K562 (cell line): Measurements from ENCODE around the gene RTBDN. TPM values are rescaled to one million over a fixed set of nuclear protein-coding genes. Genes with fewer than 3 reads are reported as not detected.
A peak's percentile ranks its signal among the peaks of the same experiment; 100 is the strongest.

ENCODE experiments used
- ATAC-seq: fragments of 200-7000 bp; cut with Tn5 transposase; 3 replicates; pipeline ENCODE4 v1.9.1; 2020; ENCODE audit warnings: moderate library complexity
- BruUV-seq: library from RNA; stranded (reverse); fragments of 400-500 nt; replicated peaks from 2 replicates; lab custom pipeline; 2021; lab: Mats Ljungman, UMichigan
- CTCF ChIA-PET: fragments of 300-600 bp; formaldehyde crosslinking; extraction: SDS; loops from one replicate; lab custom pipeline; 2021; ENCODE audit warnings: low intra/inter-chr PET ratio; lab: Yijun Ruan, JAX
- POLR2A ChIA-PET: fragments of 300-600, 350-650 bp; sonication (Branson Sonifier 250); formaldehyde crosslinking; extraction: SDS; loops from one replicate; lab custom pipeline; 2021; ENCODE audit warnings: antibody characterized with exemption, inconsistent platforms; lab: Yijun Ruan, JAX
- DNase-seq, 4 experiments: peaks; one replicate each; pipeline versions ENCODE4 v3.0.0 to v3.0.0-alpha.2; 2011 to 2018; ENCODE audit warnings: low spot score in 3 of 4, mixed read lengths in 3 of 4; ENCODE audit errors: extremely low read depth in 1 of 4
- FAIRE-seq: peaks from 2 replicates; lab custom pipeline; 2011; peaks lifted over from hg19 to GRCh38; lab: Jason Lieb, UNC
- H2AFZ ChIP-seq: 2 replicates; pipeline ENCODE4 v1.6.0; 2011; ENCODE audit warnings: low read depth, low read length, control low read depth, inconsistent platforms
- H3K27ac ChIP-seq: fragments of 200-600 bp; 3 replicates; pipeline ENCODE4 v1.8.0; 2011; ENCODE audit warnings: low read depth, mild to moderate bottlenecking, control low read depth, inconsistent platforms, low read length, moderate library complexity, mixed read lengths; ENCODE audit errors: extremely low read depth
- H3K27me3 ChIP-seq, 2 experiments: fragments of 300-600 bp in 1 of 2; 2 replicates in 1 of 2; 3 replicates in 1 of 2; pipeline versions ENCODE4 v1.6.0 to v1.8.0; 2011; ENCODE audit warnings: inconsistent platforms in 2 of 2, low read length in 2 of 2, mild to moderate bottlenecking in 1 of 2, mixed read lengths in 1 of 2, moderate library complexity in 1 of 2; ENCODE audit not compliant: control insufficient read depth in 2 of 2, insufficient read depth in 2 of 2
- H3K36me3 ChIP-seq: fragments of 300-600 bp; 3 replicates; pipeline ENCODE4 v1.8.0; 2011; ENCODE audit warnings: mild to moderate bottlenecking, low read length, inconsistent platforms; ENCODE audit not compliant: control insufficient read depth, insufficient read depth
- H3K4me1 ChIP-seq, 2 experiments: fragments of 200-600 bp in 1 of 2; replicated peaks in 1 of 2; 2 replicates in 1 of 2; 3 replicates in 1 of 2; pipeline versions ENCODE4 v1.5.1 to v1.8.0; 2011; ENCODE audit warnings: inconsistent platforms in 2 of 2, low read length in 2 of 2, mild to moderate bottlenecking in 1 of 2, mixed read lengths in 1 of 2, moderate library complexity in 1 of 2; ENCODE audit not compliant: control insufficient read depth in 2 of 2, insufficient read depth in 2 of 2
- H3K4me2 ChIP-seq: 2 replicates; pipeline ENCODE4 v1.6.1; 2011; ENCODE audit warnings: low read length, control low read depth, inconsistent platforms, mixed read lengths; ENCODE audit not compliant: insufficient read depth
- H3K4me3 ChIP-seq: fragments of 200-600 bp; sonication (generic), shearing (Covaris generic); 2 replicates; pipeline ENCODE4 v1.5.1; 2016; ENCODE audit warnings: control low read depth, inconsistent platforms
- H3K79me2 ChIP-seq: fragments of 200-600 bp; 3 replicates; pipeline ENCODE4 v1.8.0; 2011; ENCODE audit warnings: low read length, inconsistent platforms; ENCODE audit not compliant: control insufficient read depth, insufficient read depth
- H3K9ac ChIP-seq, 2 experiments: 2 replicates each; pipeline versions ENCODE4 v1.6.0 to v1.6.1; 2011; ENCODE audit warnings: low read depth in 2 of 2, low read length in 2 of 2, control low read depth in 1 of 2, inconsistent platforms in 1 of 2, mild to moderate bottlenecking in 1 of 2, mixed read lengths in 1 of 2; ENCODE audit not compliant: insufficient read depth in 1 of 2
- H3K9me1 ChIP-seq: one replicate; pipeline ENCODE4 v1.6.0; 2011; ENCODE audit warnings: inconsistent platforms, mild to moderate bottlenecking, low read length, moderate library complexity; ENCODE audit not compliant: control insufficient read depth, insufficient read depth
- H3K9me3 ChIP-seq: replicated peaks from 2 replicates; pipeline ENCODE4 v1.5.1; 2011; ENCODE audit warnings: low read depth, low read length, inconsistent platforms; ENCODE audit not compliant: control insufficient read depth, insufficient read depth
- H4K20me1 ChIP-seq: replicated peaks from 2 replicates; pipeline ENCODE4 v1.6.1; 2011; ENCODE audit warnings: low read length, inconsistent platforms, mixed read lengths; ENCODE audit not compliant: control insufficient read depth, insufficient read depth
- CHD1 ChIP-seq: fragments of 200-600 bp; sonication (generic); IDR thresholded peaks from one replicate; pipeline ENCODE4 v1.6.1; 2012; ENCODE audit warnings: mild to moderate bottlenecking, moderate library complexity, low read length, inconsistent platforms
- WGBS: fragments of 100-300 bp; shearing (Covaris generic); methylation state at CpG from one replicate; pipeline ENCODE4 v1.1.6; 2016; ENCODE audit warnings: low coverage, mixed read lengths; ENCODE audit not compliant: insufficient coverage; ENCODE audit errors: missing lambda C conversion rate; 5-methylcytosine and 5-hydroxymethylcytosine counted together
- in situ Hi-C: fragments of 300-500 bp; cut with MboI; formaldehyde crosslinking; loops from 4 replicates; pipeline ENCODE4 v1.15.0; 2018; ENCODE audit warnings: inconsistent platforms, mixed read lengths
- intact Hi-C: fragments of 100-400 bp; cut with micrococcal nuclease; formaldehyde crosslinking; loops from 2 replicates; pipeline ENCODE4 v1.14.2; 2022
- polyA plus RNA-seq, 8 experiments: library from polyadenylated mRNA; depleted of rRNA in 4 of 8; stranded (reverse) in 5 of 8; unstranded in 3 of 8; fragments of >200 nt; fragmentation: Nextera tagmentation in 2 of 8; fragmentation: Illumina TruSeq in 1 of 8; extraction: Ambion mirVana in 2 of 8; extraction: Trizol in 1 of 8; gene quantifications; 2 replicates each; pipeline versions ENCODE4 v1.2.1 to v1.2.3, GENCODE V29; 2011 to 2014; ENCODE audit warnings: inconsistent platforms in 1 of 8, missing spikeins in 1 of 8
- total RNA-seq, 7 experiments: library from RNA; depleted of rRNA in 6 of 7; stranded (reverse); fragments of >200 nt in 6 of 7; fragmentation: Illumina TruSeq in 2 of 7; extraction: Trizol in 2 of 7; gene quantifications; 2 replicates each; pipeline versions ENCODE4 v1.2.1 to v1.2.3, GENCODE V29; 2011 to 2021; ENCODE audit warnings: low replicate concordance in 1 of 7
- TF ChIP-seq, protein P1 (sequence below): sonication (generic); formaldehyde crosslinking; IDR thresholded peaks from 2 replicates; pipeline ENCODE4 v1.8.0; 2022; ENCODE audit warnings: missing genetic modification reagents, mild to moderate bottlenecking, moderate library complexity, borderline replicate concordance

Gene RTBDN
- total and polyA plus RNA-seq, 9 of the 15 experiments (the other 6 are each of a cell fraction or from before 2014, with no cell fraction given), result 0.20 to 2.3 (median 0.72) TPM; not detected in 1

DNA sequence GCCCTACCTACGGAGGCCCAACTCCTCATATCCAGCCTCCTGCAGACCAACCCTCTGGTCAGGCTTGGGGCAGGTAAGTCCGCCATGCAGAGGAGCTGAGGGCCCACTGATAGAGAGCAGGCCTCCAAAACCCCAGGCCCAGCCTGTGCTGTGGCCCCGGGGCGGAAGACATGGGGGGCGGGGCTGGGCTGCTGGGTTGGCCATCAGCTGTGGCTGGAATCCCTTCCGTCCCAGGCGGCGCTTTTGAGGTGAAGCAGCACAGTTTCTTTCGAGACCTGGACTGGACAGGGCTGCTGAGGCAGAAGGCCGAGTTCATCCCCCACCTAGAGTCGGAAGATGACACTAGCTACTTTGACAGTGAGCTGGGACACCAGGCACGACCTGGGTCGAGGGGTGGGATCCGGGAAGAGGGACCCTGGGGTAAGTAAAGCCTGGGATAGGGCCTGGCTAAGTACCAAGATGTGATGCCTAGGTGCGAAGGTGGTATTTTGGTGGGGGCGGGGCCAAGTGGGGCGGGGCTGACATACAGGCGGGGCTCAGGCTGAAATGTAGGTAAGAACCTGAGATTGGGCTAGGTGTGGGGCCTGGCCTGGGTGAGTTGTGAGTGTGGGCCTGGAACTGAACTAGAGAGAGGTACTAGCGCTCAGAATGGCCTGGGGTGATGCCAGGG lies 31.5 kb upstream of the RTBDN start:
- Histone ChIP-seq H3K4me1 (peaks cover 8 to 38% of the 10 kb centered on the region in 2 experiments; a peak in 4 of 5 replicates), H3K79me2 (no peaks in the 10 kb centered on the region), H3K36me3 (no peaks in the 10 kb centered on the region), H3K9me3 (no peaks in the 10 kb centered on the region), H3K27me3 (no peaks in the 10 kb centered on the region), H3K4me2 (no peak overlapping the region), H3K9ac (no peak overlapping the region), H3K4me3 (no peak overlapping the region), H3K27ac (no peak overlapping the region), H3K9me1 (no peaks in the 10 kb centered on the region), H2AFZ (no peak overlapping the region), H4K20me1 (no peaks in the 10 kb centered on the region; the same call in 1 of the 2 replicates)
- 66% methylated on average over 15 of the region's 19 CpGs for WGBS
- ATAC-seq (no peak), FAIRE-seq (no peak), DNase-seq (no peak)
- in situ Hi-C loops (no loop called here), intact Hi-C loops (no loop called here)
- no TSS peak for BruUV-seq
- ChIA-PET POLR2A (interaction anchor here (0.9 to 1.5 kb wide), 2 partner anchors 12 to 19 kb away, joined by 3 to 4 read pairs; no protein-coding TSS in a partner anchor), CTCF (no interaction called here)
- TF ChIP-seq, protein P1, sequence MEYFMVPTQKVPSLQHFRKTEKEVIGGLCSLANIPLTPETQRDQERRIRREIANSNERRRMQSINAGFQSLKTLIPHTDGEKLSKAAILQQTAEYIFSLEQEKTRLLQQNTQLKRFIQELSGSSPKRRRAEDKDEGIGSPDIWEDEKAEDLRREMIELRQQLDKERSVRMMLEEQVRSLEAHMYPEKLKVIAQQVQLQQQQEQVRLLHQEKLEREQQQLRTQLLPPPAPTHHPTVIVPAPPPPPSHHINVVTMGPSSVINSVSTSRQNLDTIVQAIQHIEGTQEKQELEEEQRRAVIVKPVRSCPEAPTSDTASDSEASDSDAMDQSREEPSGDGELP, result peak; percentile 48; the same call in 1 of the 2 replicates
- TF ChIP-seq CHD1, result no peak
